GM12864 (cell line): ENCODE data around the gene YPEL3.
A peak's percentile ranks its signal among the peaks of the same experiment; 100 is the strongest.

ENCODE experiments used
- DNase-seq: peaks from one replicate; pipeline ENCODE4 v3.0.0-alpha.2; 2011; ENCODE audit warnings: low read depth
- H3K4me3 ChIP-seq: 2 replicates; pipeline ENCODE4 v1.5.1; 2011; ENCODE audit warnings: mild to moderate bottlenecking, low read depth, low read length, control low read depth
- TF ChIP-seq, protein P1 (sequence below): IDR thresholded peaks from 2 replicates; pipeline ENCODE4 v1.5.1; 2011; ENCODE audit warnings: low read depth, mild to moderate bottlenecking, moderate library complexity, low read length, control low read depth, inconsistent platforms; ENCODE audit errors: missing control alignments

YPEL3 gene

DNA sequence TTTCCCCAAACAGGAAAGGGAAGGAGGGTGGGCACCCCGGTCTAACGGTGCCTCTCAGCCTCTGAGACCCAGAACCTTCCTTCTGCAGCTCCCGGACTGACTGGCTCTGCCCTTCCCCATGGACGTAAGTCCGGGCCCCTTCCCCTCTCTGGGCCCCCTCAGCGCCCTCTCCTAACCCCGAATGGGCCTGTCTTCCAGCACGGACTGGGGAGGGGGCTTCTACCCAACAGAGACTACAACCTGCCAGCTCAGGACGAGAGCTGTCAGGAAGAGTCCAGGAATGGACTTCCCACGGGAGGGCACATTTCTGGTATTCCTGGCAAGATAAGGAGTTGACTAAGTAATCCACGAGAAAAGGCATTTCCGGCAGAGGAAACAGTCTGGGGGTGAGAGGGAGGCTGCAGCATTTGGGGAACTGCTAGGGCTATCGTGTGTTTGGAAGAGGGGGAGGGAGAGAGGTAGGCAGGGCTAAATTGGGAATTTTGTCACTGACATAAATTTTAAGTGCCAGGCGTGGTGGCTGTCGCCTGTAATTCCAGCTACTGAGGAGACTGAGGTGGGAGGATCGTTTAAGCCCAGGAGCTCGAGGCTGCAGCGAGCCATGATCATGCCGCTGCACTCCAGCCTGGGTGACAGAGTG, 42.5 kb downstream of the YPEL3 start:
- no peak for DNase-seq
- peak overlapping the region; percentile 74 for H3K4me3 ChIP-seq
- TF ChIP-seq, protein P1, sequence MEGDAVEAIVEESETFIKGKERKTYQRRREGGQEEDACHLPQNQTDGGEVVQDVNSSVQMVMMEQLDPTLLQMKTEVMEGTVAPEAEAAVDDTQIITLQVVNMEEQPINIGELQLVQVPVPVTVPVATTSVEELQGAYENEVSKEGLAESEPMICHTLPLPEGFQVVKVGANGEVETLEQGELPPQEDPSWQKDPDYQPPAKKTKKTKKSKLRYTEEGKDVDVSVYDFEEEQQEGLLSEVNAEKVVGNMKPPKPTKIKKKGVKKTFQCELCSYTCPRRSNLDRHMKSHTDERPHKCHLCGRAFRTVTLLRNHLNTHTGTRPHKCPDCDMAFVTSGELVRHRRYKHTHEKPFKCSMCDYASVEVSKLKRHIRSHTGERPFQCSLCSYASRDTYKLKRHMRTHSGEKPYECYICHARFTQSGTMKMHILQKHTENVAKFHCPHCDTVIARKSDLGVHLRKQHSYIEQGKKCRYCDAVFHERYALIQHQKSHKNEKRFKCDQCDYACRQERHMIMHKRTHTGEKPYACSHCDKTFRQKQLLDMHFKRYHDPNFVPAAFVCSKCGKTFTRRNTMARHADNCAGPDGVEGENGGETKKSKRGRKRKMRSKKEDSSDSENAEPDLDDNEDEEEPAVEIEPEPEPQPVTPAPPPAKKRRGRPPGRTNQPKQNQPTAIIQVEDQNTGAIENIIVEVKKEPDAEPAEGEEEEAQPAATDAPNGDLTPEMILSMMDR = no peak

DNA sequence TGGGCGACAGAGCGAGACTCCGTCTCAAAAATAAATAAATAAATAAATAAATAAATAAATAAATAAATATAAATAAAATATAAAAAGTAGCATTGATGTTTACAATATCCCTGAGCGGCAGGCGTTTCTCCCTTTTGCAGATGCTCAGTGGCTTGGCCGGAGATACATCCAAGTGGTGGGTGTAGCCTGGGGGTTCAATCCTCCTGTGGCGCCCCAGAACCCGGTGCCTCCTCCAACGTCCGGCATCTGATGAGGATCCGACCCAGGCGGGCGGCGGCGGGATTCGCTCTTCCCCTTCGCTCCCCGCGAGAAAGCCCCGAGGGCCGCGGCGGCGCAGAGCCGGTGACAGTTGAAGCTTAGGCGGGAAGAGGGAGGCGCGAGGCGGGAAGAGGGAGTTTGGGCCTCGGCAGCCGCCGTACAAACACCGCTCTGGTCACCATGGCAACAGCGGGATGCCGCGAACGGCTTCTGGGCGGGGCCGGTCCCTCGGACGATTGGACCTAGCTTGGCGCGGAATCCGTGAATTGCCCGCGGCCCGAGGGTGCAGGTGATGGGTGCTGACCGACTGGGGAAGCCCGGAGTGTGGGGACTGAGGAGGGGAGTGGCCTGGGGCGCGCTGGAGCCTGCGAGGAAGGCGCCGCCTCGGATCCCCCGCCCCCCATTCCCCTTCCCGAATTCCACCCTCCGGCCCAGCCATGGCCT, 43.2 kb downstream of the YPEL3 start:
- peak overlapping the region; percentile 74 for H3K4me3 ChIP-seq
- DNase-seq = peak; percentile 75
- TF ChIP-seq, protein P1 = no peak

DNA sequence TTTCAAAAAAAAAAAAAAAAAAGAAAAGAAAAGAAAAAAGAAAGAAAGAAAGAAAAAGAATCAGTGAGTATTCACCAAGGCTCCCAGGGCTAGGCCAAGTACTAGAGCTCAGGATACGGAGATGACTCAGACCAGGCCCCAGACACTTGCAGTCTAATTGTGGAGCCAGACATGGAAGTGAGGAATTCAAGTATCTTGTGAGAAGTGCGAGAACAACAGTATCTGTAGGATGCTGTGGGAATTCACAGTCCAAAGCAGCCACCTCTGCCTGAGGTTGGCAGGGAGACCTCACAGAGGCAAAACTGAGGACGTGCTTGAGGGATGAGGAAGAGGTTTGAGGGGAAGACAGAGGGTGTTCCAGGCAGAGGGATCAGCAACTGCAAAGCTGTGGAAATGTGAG, 44.5 kb downstream of the YPEL3 start:
- H3K4me3 ChIP-seq = no peak overlapping the region
- no peak for DNase-seq
- TF ChIP-seq, protein P1 = no peak

DNA sequence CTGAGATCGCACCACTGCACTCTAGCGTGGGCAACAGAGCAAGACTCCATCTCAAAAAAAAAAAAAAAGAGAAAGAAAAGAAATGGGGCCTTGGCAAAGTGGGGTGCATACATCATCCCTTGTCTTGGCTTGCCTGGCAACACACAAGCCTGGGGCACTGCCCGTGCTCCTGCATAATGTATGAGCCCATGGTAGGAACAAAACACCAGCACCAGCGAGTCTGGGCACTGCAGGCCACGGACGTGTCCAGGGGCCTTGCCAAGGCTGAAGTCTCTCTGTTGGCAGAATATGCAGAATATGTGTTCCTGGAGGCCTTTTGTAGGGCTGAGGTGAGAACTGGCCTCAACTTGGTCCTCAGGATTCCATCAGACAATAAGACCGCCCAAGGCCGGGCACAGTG, 46.1 kb downstream of the YPEL3 start:
- no peak for DNase-seq
- TF ChIP-seq, protein P1 = no peak
- no peak overlapping the region for H3K4me3 ChIP-seq

DNA sequence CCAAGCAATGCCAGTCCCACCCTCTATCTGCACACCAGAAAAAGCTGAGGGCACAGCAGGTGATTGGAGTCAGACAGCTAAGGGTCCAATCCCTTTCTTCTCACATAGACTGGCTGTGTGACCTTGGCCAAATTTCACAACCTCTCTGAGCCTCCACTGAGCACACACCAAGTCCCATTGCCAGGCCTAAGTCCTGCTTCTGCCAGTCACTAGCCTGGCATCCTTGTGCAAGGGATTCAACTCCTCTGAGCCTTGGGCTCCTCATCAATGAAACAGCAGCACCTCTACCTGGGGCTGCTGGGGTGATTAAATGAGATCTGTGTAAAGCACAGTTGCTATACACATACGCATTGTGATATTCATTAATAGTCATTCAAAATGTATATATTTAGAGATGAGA, 49.4 kb downstream of the YPEL3 start:
- H3K4me3 ChIP-seq = no peak overlapping the region
- TF ChIP-seq, protein P1 = no peak
- DNase-seq = no peak

DNA sequence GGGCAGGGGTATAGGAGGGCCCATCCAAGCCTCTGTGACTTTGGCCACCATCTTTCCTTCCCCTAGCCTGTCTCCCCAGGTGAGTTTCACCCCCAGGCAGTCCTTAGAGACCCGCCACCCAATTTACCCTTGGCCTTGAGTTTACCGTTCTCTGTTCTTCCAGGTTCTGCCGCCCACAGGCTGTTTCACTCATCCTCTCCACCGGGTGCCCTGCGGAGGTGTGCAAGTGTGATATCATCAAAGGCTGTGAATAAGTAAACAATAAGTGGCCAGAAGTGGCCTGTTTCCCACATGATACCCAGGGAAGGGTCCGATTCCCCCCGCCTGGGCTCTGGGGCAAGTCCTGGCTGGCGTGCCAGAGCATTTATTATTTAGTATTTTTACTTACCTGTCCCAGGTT, 49.8 kb downstream of the YPEL3 start:
- TF ChIP-seq, protein P1 = no peak
- H3K4me3 ChIP-seq = no peak overlapping the region
- no peak for DNase-seq
